AG04449 (cell line): ENCODE results near the gene AKR1D1.

Source experiments
- CTCF ChIA-PET: fragments of 350-600 bp; formaldehyde crosslinking; extraction: SDS; loops from one replicate; lab custom pipeline; 2021; ENCODE audit warnings: antibody characterized with exemption; lab: Yijun Ruan, JAX
- POLR2A ChIA-PET: fragments of 400-600, 350-600 bp; formaldehyde crosslinking; extraction: SDS; loops from one replicate; lab custom pipeline; 2020; ENCODE audit warnings: antibody characterized with exemption, inconsistent platforms; lab: Yijun Ruan, JAX
- DNase-seq: peaks from one replicate; pipeline ENCODE4 v3.0.0-alpha.2; 2010; ENCODE audit warnings: low read depth, low spot score
- H3K4me3 ChIP-seq: 2 replicates; pipeline ENCODE4 v1.5.1; 2011; ENCODE audit warnings: low read depth, mild to moderate bottlenecking, control low read depth, low read length
- CTCF ChIP-seq: IDR thresholded peaks from one replicate; pipeline ENCODE4 v1.5.1; 2011; ENCODE audit warnings: mild to moderate bottlenecking, moderate library complexity, low read length, control low read depth, inconsistent platforms; ENCODE audit not compliant: insufficient read depth; ENCODE audit errors: missing control alignments

The AKR1D1 gene

GRCh38 chr7:138076196-138076595, at the start of gene AKR1D1:
Gene AKR1D1, plus strand, starts transcription at chr7:138076459. Its CDS starts 60 bp downstream, at chr7:138076519.
- ChIA-PET POLR2A (no interaction called here), CTCF (interaction anchor here (1.0 kb wide), 1 partner anchor 67 kb away, joined by 3 read pairs; no protein-coding TSS in a partner anchor)
- DNase-seq: no peak
- no peak for TF ChIP-seq CTCF
- H3K4me3 ChIP-seq: no peak within 1 kb of the TSS

- H3K4me3 ChIP-seq: no peak overlapping the region
- no peak for DNase-seq
- ChIA-PET POLR2A (no interaction called here), CTCF (interaction anchor here (1.2 to 2.0 kb wide), 2 partner anchors 19 to 25 kb away, joined by 4 to 6 read pairs; partner anchors contain the start of gene CREB3L2)
- TF ChIP-seq CTCF: no peak
Measured at GRCh38 chr7:138027100-138027499, 49.2 kb upstream of the AKR1D1 start.

GRCh38 chr7:138029126-138029525, 47.1 kb upstream of the AKR1D1 start:
- no peak for DNase-seq
- CTCF ChIA-PET: interaction anchor here (1.0 kb wide), 1 partner anchor 403 kb away, joined by 3 read pairs; no protein-coding TSS in a partner anchor
- H3K4me3 ChIP-seq: no peak overlapping the region
- POLR2A ChIA-PET: no interaction called here
- no peak for TF ChIP-seq CTCF

- no peak overlapping the region for H3K4me3 ChIP-seq
- no peak for TF ChIP-seq CTCF
- ChIA-PET CTCF (no interaction called here), POLR2A (no interaction called here)
- no peak for DNase-seq
Measured at GRCh38 chr7:138029941-138030340, 46.3 kb upstream of the AKR1D1 start.

GRCh38 chr7:138030679-138031351, 45.4 kb upstream of the AKR1D1 start:
- no peak for DNase-seq
- TF ChIP-seq CTCF: no peak
- ChIA-PET POLR2A (no interaction called here), CTCF (no interaction called here)
- H3K4me3 ChIP-seq: no peak overlapping the region

- no peak for DNase-seq
- ChIA-PET CTCF (no interaction called here), POLR2A (no interaction called here)
- no peak overlapping the region for H3K4me3 ChIP-seq
- no peak for TF ChIP-seq CTCF
Measured at GRCh38 chr7:138032186-138032585, 44.1 kb upstream of the AKR1D1 start.
